GM18868 (cell line): ENCODE data around the gene SRSF11.
A peak's percentile ranks its signal among the peaks of the same experiment; 100 is the strongest.
"Not testable (repeated sequence)": the region's sequence is repeated elsewhere in the genome, so short reads cannot be mapped to it uniquely, and the experiment has no call there.

ENCODE experiments used
- ATAC-seq: cut with Tn5 transposase; IDR thresholded peaks from one replicate; pipeline ENCODE4 v1.9.1; 2021; ENCODE audit warnings: mild to moderate bottlenecking, moderate library complexity; ENCODE audit not compliant: unreplicated experiment

Gene SRSF11, protein sequence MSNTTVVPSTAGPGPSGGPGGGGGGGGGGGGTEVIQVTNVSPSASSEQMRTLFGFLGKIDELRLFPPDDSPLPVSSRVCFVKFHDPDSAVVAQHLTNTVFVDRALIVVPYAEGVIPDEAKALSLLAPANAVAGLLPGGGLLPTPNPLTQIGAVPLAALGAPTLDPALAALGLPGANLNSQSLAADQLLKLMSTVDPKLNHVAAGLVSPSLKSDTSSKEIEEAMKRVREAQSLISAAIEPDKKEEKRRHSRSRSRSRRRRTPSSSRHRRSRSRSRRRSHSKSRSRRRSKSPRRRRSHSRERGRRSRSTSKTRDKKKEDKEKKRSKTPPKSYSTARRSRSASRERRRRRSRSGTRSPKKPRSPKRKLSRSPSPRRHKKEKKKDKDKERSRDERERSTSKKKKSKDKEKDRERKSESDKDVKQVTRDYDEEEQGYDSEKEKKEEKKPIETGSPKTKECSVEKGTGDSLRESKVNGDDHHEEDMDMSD

DNA sequence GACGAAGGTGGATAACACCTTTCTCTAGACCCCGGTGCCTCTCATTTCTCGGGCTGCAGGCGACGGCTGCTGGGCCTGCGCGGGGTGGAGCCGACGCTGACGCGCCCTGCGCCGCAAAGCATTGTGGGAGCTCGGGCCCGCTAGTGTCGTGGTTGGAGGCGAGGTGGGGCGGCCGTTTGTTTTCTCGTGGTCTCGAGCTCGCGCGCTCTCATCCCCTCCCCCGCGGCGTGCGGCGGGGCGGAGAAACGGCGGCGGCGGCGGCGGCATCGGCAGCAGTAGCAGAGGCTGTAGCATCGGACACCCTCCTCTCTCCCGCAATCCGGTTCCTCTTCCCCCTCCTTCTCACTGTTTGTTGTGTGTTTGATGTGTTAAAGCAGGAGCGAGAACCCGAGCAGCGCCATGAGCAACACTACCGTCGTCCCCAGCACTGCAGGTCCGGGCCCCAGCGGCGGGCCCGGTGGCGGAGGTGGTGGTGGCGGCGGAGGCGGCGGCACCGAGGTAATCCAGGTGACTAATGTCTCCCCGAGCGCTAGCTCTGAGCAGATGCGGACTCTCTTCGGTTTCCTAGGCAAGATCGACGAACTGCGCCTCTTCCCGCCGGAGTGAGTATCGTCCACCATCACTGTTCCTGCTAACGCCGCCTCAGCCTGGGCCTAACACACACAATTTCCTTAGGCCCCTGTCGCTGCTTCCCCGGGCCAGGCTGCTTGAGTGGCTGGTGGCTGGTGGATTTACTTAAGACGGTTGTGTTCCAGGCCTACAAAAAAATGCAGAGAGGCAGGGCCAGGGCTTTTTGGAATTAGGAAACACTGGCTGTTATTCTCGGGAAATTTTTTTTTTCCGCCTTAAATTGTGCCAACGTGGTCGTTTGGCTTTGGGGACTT, at the start of gene SRSF11:
TSS of gene SRSF11 (plus strand) at position 143 of the 884 bp plus-strand sequence. CDS start at position 400, 257 bp downstream.
- ATAC-seq = peak; percentile 95

DNA sequence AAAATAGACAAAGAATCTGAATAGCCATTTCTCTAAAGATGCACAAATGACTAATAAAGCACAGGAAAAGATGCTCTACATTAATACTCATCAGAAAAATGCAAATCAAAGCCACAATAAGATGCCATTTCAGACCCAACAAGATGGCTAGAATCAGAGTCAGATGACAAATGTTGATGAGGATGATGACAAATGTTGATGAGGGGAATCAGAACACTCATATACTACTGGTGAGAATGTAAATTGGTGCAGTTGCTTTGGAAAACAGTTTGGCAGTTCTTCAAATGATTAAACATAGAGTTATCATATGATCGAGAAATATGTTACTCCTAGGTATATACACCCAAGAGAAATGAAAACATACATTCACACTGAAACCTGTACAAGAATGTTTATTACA, 49.7 kb upstream of the SRSF11 start:
- no peak for ATAC-seq

DNA sequence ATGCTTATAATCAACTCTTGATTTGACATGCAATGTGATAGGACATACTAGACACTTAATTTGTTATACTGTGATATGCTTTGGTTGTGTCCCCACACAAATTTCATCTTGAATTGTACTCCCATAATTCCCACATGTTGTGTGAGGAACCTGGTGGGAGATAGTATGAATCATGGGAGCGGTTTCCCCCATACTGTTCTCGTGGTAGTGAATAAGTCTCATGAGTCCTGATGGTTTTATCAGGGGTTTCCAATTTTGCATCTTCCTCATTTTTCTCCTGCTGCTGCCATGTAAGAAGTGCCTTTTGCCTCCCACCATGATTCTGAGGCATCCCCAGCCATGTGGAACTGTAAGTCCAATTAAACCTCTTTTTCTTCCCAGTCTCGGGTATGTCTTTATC, 36.0 kb upstream of the SRSF11 start:
- ATAC-seq = not testable (repeated sequence)

DNA sequence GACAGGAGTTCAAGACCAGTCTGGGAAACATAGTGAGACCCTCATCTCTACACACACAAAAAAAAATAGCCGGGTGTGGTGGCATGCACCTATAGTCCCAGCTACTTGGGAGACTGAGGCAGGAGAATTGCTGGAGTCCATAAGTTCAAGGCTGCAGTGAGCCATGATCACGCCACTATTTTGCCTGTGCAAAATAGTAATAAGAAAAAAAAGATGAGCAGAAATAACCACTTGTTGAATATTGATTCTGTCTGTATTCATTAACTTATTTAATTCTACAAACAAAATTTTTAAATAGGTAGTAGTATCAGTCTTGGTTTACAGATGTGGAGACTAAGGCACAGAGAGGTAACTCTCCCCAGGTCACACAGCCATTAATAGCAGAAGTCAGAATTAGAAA, 32.7 kb upstream of the SRSF11 start:
- no peak for ATAC-seq

DNA sequence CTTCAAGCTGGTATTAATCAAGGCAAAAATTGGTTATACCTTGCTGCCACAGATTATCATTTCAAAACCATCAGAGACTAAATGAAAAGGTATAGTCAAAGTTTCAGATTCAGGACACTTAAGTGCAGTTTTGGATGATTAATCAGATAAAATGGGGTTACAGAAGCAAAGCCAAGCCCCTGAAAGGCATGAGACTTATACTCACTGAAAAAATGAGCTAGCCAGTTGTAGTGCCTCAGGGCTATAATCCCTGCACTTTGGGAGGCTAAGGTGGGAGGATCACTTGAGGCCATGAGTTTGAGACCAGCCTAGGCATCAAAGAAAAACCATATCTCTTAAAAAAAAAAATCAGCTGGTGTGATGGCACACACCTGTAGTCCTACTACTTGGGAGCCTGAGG, 31.0 kb upstream of the SRSF11 start:
- no peak for ATAC-seq

DNA sequence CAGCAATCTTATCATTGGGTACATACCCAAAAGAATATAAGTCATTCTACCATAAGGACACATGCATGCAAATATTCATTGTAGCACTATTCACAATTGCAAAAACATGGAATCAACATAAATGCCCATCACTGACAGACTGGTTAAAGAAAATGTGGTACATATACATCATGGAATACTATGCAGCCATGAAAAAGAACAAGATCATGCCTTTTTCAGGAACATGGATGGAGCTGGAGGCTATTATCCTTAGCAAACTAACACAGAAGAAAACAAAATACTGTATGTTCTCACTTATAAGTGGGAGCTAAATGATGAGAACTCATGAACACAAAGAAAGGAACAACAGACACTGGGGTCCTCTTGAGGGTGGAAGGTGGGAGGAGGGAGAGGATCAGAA, 28.7 kb upstream of the SRSF11 start:
- not testable (repeated sequence) for ATAC-seq

DNA sequence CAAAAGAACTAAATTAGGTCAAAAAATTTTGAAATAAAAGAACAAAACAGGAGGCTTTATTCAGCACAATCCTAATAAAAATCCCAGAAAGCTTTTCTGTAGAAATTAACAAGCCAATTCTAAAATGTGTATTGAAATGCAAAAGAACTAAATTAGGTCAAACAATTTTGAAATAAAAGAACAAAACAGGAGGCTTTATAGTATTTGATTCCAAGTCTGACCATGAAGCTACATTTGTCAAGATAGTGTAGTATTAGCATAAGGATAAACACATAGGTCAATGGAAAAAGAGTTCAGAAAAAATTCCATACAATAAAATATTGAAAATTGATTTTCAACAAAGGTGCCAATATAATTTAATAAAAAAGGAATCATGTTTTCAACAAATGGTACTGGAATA, 26.6 kb upstream of the SRSF11 start:
- ATAC-seq = no peak

DNA sequence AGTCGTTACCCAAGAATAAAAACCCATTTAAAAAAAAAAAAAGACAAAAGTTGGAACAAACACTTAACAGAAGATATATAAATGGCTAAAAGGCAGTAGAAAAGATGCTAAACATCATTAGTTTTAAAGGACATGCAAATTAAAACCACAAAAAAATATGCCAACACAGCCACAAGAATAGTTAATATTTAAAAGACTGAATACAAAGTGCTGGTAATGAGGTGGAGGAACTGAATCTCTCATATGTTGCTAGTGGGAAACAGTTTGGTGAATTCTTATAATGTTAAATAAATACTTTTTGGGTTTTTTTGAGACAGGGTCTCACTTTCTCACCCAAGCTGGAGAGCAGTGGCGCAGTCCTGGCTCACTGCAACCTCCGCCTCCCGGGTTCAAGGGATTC, 25.8 kb upstream of the SRSF11 start:
- no peak for ATAC-seq

DNA sequence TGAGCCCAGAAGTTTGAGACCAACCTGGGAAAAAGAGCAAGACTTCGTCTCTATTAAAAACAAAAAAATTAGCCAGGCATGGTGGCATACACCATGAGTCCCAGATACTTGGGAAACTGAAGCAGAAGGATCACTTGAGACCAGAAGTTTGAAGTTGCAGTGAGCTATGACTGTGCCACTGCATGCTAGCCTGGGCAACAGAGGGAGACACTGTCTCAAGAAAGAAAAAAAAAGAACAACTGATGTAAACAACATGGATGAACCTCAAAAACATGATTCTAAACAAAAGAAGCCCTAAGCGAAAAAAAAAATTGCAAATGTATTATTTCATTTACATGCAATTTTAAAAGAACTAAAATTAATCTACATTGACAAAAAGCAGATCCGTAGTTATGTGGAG, 24.8 kb upstream of the SRSF11 start:
- no peak for ATAC-seq

DNA sequence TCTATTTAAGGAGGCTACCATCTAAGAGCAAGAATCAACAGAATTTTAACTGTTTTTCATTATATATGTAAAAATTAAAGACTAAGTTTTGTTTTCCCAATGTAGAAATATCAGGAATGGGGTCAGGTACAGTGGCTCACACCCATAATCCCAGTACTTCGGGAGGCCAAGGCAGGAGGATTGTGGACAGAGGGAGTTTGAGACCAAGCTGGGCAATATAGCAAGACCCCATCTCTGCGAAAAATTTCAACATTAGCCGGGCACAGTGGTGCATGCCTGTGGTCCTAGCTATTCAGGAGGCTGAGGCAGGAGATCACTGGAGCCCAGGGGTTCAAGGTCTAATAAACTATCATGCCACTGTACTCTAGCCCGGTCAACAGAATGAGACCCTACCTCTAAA, 21.1 kb upstream of the SRSF11 start:
- ATAC-seq = no peak

DNA sequence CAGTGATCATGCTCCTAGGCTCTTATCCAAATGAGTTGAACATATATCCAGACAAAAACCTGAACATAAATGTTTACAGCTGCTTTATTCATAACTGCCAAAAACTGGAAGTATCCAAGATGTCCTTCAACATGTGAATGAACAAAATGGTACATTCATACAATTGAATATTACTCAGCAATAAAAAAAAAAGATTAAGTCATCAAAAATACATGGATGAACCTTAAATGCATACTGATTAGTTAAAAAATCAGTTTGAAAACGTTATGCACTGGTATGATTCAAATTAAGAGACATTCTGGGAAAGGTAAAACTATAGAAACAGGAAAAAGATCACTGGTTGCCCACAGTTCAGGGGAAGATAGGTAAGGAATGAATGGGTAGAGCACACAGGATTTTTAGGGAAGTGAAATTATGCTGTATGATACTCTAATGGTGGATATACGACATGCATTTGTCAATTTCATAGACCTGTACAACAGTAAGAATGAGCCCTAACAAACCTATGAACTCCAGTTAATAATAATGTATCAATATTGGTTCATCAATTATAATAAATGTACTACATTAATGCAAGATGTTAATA, 18.9 kb upstream of the SRSF11 start:
- ATAC-seq = peak; percentile 37

DNA sequence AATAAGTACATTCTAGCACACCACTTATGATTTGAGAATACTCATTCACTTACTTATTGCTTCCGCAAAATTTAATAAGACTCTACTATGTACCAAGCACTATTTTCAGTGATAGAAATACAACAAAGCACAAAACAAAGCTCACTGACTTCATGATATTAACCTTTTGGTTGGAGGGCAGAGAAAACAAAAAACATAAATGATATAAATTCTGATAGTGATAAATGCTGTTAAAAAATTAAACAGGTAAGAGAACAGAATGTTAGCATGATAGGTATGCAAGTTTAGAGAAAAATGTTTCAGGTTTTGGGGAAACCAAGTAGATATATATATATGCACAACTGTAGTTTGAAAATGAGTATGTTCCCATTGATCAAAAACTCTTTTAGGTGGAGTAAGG, 17.0 kb upstream of the SRSF11 start:
- no peak for ATAC-seq

DNA sequence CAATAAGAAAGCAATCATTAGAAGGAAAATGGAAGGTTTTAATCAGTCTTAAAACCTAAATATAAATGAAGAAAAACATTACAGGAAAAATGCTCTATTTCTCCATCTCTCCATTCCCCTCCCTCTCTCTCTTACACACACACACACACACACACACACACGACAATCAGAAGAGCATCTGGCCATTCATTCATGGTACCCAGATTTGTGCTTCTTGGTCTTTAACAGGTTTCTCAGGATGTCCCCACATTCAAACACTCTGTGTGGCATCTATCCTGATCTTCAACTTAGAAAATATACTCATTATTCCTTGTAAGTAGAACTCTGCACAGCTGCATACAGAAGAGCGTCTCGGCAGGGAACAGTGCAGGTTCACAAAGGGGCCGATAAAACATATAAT, 16.6 kb upstream of the SRSF11 start:
- ATAC-seq = no peak

DNA sequence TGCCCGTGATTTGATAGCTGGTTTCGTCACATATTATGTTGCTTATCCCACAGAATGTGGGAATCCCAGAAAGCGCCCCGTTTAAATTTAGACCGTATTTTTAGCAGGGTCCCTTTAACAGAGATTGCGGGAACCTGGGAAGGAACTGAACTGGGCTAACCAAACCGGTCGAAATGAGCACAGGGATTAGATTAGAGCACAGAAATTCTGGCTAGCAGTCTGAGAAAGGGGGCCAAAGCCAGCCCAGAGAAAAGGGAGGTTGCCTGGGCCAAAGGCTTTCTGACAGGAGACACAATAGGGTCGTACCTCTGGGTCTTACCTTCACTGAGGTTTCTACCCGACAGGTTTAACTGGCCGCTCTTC, 16.1 kb upstream of the SRSF11 start:
- ATAC-seq = peak; percentile 26

DNA sequence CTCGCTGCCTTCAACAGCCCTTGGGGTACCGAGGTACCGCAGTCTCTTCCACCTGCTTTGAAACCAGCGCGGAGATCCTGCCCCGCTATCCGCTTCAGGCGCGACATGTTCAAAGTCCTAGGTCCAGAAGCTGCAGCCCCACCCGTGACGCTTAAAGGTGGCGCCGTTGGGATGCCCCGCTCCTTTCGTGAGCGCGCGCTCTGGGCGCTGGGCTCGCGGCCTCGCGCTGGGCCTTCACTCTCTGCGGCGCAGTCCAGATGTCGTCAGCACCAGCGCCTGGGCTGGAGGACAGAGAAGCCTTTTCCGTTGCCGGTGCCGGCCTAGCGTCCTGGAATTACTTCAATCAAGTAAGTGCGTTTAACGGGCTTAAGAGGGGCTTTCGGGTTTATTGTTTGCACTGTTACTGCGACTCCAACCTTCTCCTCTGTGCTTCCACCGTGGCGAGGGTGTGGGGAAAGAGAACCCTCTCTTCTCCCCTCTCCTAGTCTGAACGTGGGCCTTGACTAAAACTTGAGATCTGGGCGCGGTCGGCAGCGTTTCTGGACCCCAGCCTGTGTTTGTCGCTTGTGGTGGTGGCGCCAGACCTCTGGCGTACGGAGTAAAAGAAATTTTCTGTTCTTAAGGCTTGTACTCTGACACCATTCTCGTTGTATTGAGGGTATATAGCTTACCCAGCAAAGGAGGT, 15.6 kb upstream of the SRSF11 start, which contains the start of gene LRRC40:
TSS of gene LRRC40 (minus strand) at position 146 of the 685 bp plus-strand sequence. CDS start at position 107, 39 bp downstream.
- ATAC-seq = peak; percentile 80

DNA sequence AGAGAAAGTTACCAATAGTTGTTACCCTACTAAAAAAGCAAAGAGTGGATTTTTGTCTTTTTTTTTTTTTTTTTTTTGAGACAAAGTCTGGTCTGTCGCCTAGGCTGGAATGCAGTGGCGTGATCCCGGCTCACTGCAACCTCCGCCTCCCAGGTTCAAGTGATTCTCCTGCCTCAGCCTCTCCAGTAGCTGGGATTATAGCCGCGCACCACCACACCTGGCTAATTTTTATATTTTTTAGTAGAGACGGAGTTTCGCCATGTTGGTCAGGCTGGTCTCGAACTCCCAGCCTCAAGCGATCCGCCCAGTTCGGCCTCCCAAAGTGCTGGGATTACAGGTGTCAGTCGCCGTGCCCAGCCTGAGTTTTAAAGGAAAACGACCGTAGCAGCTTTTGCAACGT, 14.3 kb upstream of the SRSF11 start:
- not testable (repeated sequence) for ATAC-seq

DNA sequence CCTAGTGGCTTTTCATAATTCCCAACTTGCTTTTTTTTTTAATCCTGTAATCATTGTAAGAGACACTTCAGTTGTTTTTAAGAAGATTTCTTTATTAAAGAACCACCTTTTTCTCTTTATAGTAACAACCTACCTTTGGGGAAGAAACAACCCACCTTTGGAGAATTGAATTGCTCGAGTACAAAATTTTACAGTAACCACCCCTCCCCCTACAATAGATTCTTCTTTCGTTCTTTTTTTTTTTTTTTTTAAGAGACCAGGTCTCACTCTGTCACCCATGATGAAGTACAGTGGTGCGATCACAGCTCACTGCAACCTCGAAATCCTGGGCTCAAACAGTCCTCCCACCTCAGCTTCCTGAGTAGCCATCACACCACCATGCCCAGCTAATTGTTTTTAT, 13.7 kb upstream of the SRSF11 start:
- ATAC-seq = no peak

DNA sequence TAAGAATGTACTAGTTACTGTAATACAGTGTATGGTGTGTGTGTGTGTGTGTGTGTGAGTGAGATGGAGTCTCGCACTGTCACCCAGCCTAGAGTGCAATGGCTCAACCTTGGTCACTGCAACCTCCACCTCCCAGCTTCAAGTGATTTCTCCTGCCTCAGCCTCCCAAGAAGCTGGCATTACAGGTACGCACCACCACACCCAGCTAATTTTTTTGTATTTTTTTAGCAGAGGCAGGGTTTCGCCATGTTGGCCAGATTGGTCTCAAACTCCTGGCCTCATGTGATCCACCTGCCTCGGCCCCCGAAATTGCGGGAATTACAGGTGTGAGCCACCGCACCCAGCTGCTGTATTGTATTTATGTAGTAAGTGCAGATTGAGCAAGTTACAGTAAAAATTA, 12.9 kb upstream of the SRSF11 start:
- ATAC-seq = no peak

DNA sequence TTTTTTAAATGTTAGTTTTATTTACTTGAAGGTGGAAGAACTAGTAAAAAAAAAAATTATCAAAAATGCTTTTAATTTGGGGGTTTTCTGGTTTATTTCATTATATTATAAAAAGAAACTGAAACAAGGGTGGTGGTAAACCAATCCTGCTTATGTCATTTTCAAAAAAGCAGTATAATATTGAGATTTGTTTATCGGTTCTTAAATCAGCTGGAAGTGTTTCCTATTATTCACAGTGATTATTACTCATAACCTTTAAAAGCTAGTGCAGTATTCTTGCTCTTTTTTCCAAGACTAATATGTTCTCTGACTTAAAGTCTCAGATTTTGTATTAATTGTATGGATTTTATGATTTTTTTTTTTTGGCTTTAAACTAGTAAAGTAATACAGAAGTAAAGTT, 10.4 kb upstream of the SRSF11 start:
- no peak for ATAC-seq

DNA sequence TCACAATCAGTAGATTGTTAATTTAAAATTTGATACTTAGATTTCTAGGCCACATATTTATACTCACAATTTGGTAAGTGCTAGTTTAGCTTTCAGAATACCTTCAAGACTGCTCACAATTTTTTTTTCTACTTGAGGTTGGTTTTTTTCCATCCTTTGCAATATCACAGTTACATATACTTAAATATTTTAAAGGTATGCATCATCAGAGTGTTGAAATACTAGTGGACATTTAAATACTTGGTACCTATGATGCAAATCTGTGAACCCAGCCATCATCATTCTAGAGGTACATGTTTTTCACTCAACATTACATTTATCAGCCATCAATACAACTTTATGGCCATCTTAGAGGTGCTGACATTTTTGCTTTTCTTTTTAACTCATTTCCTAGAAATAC, 9.6 kb upstream of the SRSF11 start:
- no peak for ATAC-seq

DNA sequence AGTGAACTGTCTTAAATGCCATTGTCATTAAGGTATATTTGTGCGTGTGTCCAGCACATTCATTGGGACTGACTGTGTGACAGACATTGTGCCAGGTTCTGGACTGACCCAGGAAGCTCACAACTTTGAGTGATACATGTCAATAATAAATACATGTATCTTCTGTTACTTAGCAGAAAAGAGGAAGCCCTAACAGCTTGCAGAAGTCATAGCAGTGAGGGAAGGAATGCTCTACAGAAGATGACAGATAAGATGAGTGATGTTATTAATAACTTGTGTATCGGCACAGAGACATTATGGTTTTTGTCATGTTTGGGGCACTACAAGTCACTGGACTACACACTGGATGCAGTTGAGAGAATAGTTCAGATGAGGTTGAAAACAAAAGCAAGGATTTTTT, 1.2 kb upstream of the SRSF11 start:
- no peak for ATAC-seq
